Measurements from ENCODE around the gene SNRPD3.
"Not testable (repeated sequence)": the region's sequence is repeated elsewhere in the genome, so short reads cannot be mapped to it uniquely, and the experiment has no call there.

SNRPD3 gene

GRCh38 chr22:24601217-24602104 is 45.7 kb downstream of the SNRPD3 start:
- Histone ChIP-seq H3K4me3 (IDR thresholded peaks at IDR 0.05; ENCODE audit: insufficient read depth, low read depth, low read length) (no peak overlapping the region), H3K27ac (no peak overlapping the region; the same call in 1 of the 2 replicates), H3K4me2 (peak overlapping the region; percentile 45; the same call in 1 of the 2 replicates), H3K27me3 (ENCODE audit: insufficient read depth, low read depth) (no peaks in the 10 kb centered on the region), H2AFZ (ENCODE audit: low read depth) (no peak overlapping the region; the same call in 1 of the 2 replicates), H3K9ac (no peak overlapping the region), H4K20me1 (ENCODE audit: insufficient read depth) (no peaks in the 10 kb centered on the region), H3K36me3 (ENCODE audit: insufficient read depth) (no peaks in the 10 kb centered on the region), H3K79me2 (ENCODE audit: insufficient read depth, low read depth) (peaks cover 4% of the 10 kb centered on the region; the same call in 1 of the 2 replicates), H3K4me1 (ENCODE audit: low read depth, poor library complexity, severe bottlenecking) (peaks cover 59% of the 10 kb centered on the region)
- TF ChIP-seq, protein P1, sequence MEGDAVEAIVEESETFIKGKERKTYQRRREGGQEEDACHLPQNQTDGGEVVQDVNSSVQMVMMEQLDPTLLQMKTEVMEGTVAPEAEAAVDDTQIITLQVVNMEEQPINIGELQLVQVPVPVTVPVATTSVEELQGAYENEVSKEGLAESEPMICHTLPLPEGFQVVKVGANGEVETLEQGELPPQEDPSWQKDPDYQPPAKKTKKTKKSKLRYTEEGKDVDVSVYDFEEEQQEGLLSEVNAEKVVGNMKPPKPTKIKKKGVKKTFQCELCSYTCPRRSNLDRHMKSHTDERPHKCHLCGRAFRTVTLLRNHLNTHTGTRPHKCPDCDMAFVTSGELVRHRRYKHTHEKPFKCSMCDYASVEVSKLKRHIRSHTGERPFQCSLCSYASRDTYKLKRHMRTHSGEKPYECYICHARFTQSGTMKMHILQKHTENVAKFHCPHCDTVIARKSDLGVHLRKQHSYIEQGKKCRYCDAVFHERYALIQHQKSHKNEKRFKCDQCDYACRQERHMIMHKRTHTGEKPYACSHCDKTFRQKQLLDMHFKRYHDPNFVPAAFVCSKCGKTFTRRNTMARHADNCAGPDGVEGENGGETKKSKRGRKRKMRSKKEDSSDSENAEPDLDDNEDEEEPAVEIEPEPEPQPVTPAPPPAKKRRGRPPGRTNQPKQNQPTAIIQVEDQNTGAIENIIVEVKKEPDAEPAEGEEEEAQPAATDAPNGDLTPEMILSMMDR (conservative IDR thresholded peaks at IDR 0.05; ENCODE audit: low read depth, low read length), result no peak

DNA sequence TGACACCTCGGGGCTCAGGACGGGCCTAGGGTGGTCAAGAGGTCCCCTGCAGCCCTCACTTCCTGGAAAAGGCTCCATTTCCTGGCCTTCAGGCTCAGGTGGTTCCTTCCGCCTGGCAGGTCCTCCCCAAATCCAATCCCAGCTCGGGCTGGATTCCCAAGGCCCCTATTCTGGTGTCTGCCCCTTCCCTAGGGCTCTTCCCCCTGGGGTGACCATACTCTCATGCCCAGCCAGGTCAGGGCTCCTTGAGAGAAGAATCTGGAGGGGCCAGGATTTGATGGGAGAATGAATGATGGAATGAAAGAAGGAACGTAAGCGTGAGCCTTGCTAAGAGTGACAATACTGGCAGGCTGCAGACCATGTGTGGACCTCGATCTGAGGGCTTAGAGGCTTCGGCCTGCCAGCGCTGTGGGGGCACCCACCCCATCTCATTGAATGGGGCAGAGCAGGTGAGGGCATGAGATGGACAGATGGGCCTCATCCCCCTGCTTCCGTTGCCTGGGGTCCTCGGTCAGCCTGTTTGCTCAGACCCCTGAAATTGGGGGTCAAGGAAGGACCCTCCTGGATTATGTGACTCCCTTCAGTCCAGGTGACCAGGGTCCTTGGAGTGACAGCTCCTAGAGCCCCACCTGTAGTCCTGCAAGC is 46.4 kb downstream of the SNRPD3 start:
- Histone ChIP-seq H3K27ac (0 out of 2 replicates have a peak overlapping the region, but pooled peaks have one; percentile 90), H2AFZ (ENCODE audit: low read depth) (peak overlapping the region; percentile 29; the same call in 1 of the 2 replicates), H3K4me1 (ENCODE audit: low read depth, poor library complexity, severe bottlenecking) (peaks cover 62% of the 10 kb centered on the region)
- not testable (repeated sequence) for H4K20me1 ChIP-seq (ENCODE audit: insufficient read depth); H3K4me2 ChIP-seq; H3K4me3 ChIP-seq (IDR thresholded peaks at IDR 0.05; ENCODE audit: insufficient read depth, low read depth, low read length); H3K9ac ChIP-seq; H3K27me3 ChIP-seq (ENCODE audit: insufficient read depth, low read depth); H3K79me2 ChIP-seq (ENCODE audit: insufficient read depth, low read depth); H3K36me3 ChIP-seq (ENCODE audit: insufficient read depth)

- not testable (repeated sequence) for H4K20me1 ChIP-seq (ENCODE audit: insufficient read depth); H3K4me3 ChIP-seq (IDR thresholded peaks at IDR 0.05; ENCODE audit: insufficient read depth, low read depth, low read length); H3K36me3 ChIP-seq (ENCODE audit: insufficient read depth); H3K27me3 ChIP-seq (ENCODE audit: insufficient read depth, low read depth)
- Histone ChIP-seq H3K27ac (peak within 1 kb of the TSS; percentile 90), H3K4me1 (ENCODE audit: low read depth, poor library complexity, severe bottlenecking) (peaks cover 57% of the 10 kb centered on the region), H3K9ac (peak within 1 kb of the TSS; percentile 75), H2AFZ (ENCODE audit: low read depth) (peak within 1 kb of the TSS; percentile 49; the same call in 1 of the 2 replicates), H3K79me2 (ENCODE audit: insufficient read depth, low read depth) (peaks cover 11% of the 10 kb centered on the region; the same call in 1 of the 2 replicates), H3K4me2 (peak within 1 kb of the TSS; percentile 85)
Measured at GRCh38 chr22:24602847-24603769, 47.3 kb downstream of the SNRPD3 start, which contains the start of gene GGT1. Gene GGT1, plus strand, starts transcription at chr22:24603193. Its CDS starts 7,889 bp downstream, at chr22:24611082.

DNA sequence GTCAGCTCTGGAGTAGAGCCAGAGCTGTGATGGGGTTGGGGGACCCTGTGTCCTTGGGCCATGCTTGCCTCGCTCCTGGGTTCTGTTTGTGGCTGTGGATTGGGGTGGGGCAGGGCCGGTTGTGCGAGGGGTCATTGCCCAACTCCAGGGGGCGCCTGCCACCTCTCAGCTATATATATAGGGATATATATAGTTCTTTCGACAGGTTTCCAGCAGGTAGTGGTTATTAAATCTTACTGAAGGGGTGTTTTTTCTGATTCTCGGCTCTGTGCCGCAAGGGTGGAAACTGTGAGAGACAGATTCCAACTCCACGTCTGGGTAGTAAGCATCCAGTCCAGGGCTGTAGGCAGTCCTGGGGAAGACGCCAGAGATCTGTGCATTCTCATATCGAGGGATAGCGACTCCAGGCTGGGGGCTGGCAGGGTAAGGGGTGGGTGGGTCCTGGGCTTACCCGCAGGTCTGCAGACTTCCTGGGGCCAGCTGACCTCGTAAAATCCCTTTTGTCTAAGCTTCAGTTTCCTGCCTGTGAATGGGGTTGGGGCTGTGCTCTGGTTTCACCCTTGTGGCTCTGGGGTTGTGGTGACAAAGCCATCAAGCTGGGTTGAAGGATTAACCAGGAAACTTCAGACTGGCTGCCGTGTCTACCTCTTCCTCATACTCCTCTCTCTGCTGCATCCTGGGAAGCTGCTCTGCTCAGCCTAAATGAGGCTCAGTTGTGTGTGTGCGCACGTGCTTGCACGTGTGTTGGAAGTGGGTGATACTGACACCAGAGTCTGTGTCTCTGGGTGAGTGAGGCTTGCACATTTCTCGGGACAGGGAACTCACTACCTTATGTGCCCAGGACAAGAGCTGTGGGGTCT is 48.2 kb downstream of the SNRPD3 start:
- H3K4me3 ChIP-seq (IDR thresholded peaks at IDR 0.05; ENCODE audit: insufficient read depth, low read depth, low read length), result not testable (repeated sequence)
- H3K9ac ChIP-seq, result peak overlapping the region; percentile 75
- H3K27ac ChIP-seq, result peak overlapping the region; percentile 90

GRCh38 chr22:24606340-24606739 is 50.5 kb downstream of the SNRPD3 start:
- peaks cover 32% of the 10 kb centered on the region for H3K4me1 ChIP-seq (ENCODE audit: low read depth, poor library complexity, severe bottlenecking)
- peak overlapping the region; percentile 34 for H3K4me2 ChIP-seq
- H2AFZ ChIP-seq (ENCODE audit: low read depth), result peak overlapping the region; percentile 16; the same call in 1 of the 2 replicates
- not testable (repeated sequence) for H3K27me3 ChIP-seq (ENCODE audit: insufficient read depth, low read depth); H3K4me3 ChIP-seq (IDR thresholded peaks at IDR 0.05; ENCODE audit: insufficient read depth, low read depth, low read length); H4K20me1 ChIP-seq (ENCODE audit: insufficient read depth); H3K36me3 ChIP-seq (ENCODE audit: insufficient read depth)
- peak overlapping the region; percentile 95 for H3K27ac ChIP-seq
- peak overlapping the region; percentile 93; the same call in 1 of the 2 replicates for H3K9ac ChIP-seq
- H3K79me2 ChIP-seq (ENCODE audit: insufficient read depth, low read depth), result peaks cover 19% of the 10 kb centered on the region; the same call in 1 of the 2 replicates

More for the DNA sequence above, 48.2 kb downstream of the SNRPD3 start:
- H3K27me3 ChIP-seq (ENCODE audit: insufficient read depth, low read depth); H4K20me1 ChIP-seq (ENCODE audit: insufficient read depth); H3K36me3 ChIP-seq (ENCODE audit: insufficient read depth): not testable (repeated sequence)
- TF ChIP-seq, protein P1 (conservative IDR thresholded peaks at IDR 0.05; ENCODE audit: low read depth, low read length), result peak; percentile 47
- peaks cover 19% of the 10 kb centered on the region; the same call in 1 of the 2 replicates for H3K79me2 ChIP-seq (ENCODE audit: insufficient read depth, low read depth)
- H2AFZ ChIP-seq (ENCODE audit: low read depth), result peak overlapping the region; percentile 49; the same call in 1 of the 2 replicates
- H3K4me2 ChIP-seq, result peak overlapping the region; percentile 85
- peaks cover 53% of the 10 kb centered on the region for H3K4me1 ChIP-seq (ENCODE audit: low read depth, poor library complexity, severe bottlenecking)

DNA sequence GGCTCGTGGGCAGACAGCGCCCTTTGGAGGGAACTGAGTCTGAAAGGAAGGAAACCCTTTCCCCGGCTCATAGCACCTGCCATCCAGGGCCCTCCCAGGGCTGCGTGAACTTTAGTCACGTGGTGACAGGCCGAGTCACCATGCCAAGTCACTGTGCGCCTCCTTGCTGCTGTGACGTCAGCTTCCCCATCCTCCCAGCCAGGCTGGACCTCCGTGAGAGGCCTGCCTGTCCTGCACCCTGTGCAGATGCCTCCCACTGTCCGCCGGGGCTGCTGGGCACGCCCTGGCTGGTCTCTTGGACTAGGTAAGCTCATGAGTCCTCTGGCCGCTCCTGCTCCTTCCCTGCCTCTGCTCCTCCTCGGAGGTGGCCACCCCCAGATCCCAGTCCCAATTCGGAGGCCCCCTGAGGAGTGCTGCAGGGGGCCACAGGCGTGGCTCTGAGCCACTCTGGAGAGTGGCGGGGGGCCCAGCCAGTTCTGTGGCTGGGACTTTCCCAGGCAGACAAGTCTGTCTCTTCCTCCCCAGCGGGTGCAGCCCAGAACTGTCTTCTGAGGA is 51.7 kb downstream of the SNRPD3 start:
- Histone ChIP-seq H3K79me2 (ENCODE audit: insufficient read depth, low read depth) (peaks cover 19% of the 10 kb centered on the region; the same call in 1 of the 2 replicates), H3K4me2 (peak overlapping the region; percentile 93), H3K4me1 (ENCODE audit: low read depth, poor library complexity, severe bottlenecking) (peaks cover 20% of the 10 kb centered on the region), H3K27ac (peak overlapping the region; percentile 95), H2AFZ (ENCODE audit: low read depth) (peak overlapping the region; percentile 49), H3K9ac (peak overlapping the region; percentile 93)
- H3K27me3 ChIP-seq (ENCODE audit: insufficient read depth, low read depth); H3K4me3 ChIP-seq (IDR thresholded peaks at IDR 0.05; ENCODE audit: insufficient read depth, low read depth, low read length); H4K20me1 ChIP-seq (ENCODE audit: insufficient read depth); H3K36me3 ChIP-seq (ENCODE audit: insufficient read depth): not testable (repeated sequence)

Data from KMS-11 (cell line).